ENCODE results near the gene HAAO.

GRCh38 chr2:42801381-42801780 is 9.0 kb upstream of the HAAO start:
- no peak for TF ChIP-seq ZFX (IDR thresholded peaks at IDR 0.05; ENCODE audit: borderline replicate concordance)
- TF ChIP-seq, protein P1, sequence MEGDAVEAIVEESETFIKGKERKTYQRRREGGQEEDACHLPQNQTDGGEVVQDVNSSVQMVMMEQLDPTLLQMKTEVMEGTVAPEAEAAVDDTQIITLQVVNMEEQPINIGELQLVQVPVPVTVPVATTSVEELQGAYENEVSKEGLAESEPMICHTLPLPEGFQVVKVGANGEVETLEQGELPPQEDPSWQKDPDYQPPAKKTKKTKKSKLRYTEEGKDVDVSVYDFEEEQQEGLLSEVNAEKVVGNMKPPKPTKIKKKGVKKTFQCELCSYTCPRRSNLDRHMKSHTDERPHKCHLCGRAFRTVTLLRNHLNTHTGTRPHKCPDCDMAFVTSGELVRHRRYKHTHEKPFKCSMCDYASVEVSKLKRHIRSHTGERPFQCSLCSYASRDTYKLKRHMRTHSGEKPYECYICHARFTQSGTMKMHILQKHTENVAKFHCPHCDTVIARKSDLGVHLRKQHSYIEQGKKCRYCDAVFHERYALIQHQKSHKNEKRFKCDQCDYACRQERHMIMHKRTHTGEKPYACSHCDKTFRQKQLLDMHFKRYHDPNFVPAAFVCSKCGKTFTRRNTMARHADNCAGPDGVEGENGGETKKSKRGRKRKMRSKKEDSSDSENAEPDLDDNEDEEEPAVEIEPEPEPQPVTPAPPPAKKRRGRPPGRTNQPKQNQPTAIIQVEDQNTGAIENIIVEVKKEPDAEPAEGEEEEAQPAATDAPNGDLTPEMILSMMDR (IDR thresholded peaks at IDR 0.05), result no peak
